ENCODE data around the gene ITGB8. TPM values are rescaled to one million over a fixed set of nuclear protein-coding genes. Genes with fewer than 3 reads are reported as not detected.

Gene ITGB8
- total and polyA plus RNA-seq, 8 donors, result 5.7 to 14.2 (median 6.8) TPM

- no peak for ATAC-seq
- DNase-seq, result no peak
- intact Hi-C loops (cut with DNase I), result no loop called here
- no peak for TF ChIP-seq CTCF (IDR thresholded peaks at IDR 0.05)
- H3K4me1 ChIP-seq, result no peaks in the 10 kb centered on the region
- no peaks in the 10 kb centered on the region for H3K9me3 ChIP-seq
- no peaks in the 10 kb centered on the region for H3K36me3 ChIP-seq
- no peak overlapping the region for H3K27ac ChIP-seq
- no peaks in the 10 kb centered on the region for H3K27me3 ChIP-seq
- H3K4me3 ChIP-seq, result no peak overlapping the region
Observed at GRCh38 chr7:20284771-20285143, 45.9 kb upstream of the ITGB8 start.

GRCh38 chr7:20287317-20287716 lies 43.4 kb upstream of the ITGB8 start:
- Histone ChIP-seq H3K27ac (no peak overlapping the region), H3K4me1 (no peaks in the 10 kb centered on the region), H3K27me3 (no peaks in the 10 kb centered on the region), H3K9me3 (no peaks in the 10 kb centered on the region), H3K36me3 (no peaks in the 10 kb centered on the region), H3K4me3 (no peak overlapping the region)
- intact Hi-C loops (cut with DNase I), result no loop called here
- no peak for DNase-seq
- no peak for TF ChIP-seq CTCF (IDR thresholded peaks at IDR 0.05)
- ATAC-seq, result no peak

GRCh38 chr7:20288036-20288435 lies 42.7 kb upstream of the ITGB8 start:
- no peak overlapping the region for H3K4me3 ChIP-seq
- no peaks in the 10 kb centered on the region for H3K36me3 ChIP-seq
- no peak for ATAC-seq
- TF ChIP-seq CTCF (IDR thresholded peaks at IDR 0.05), result no peak
- H3K27ac ChIP-seq, result no peak overlapping the region
- intact Hi-C loops (cut with DNase I), result no loop called here
- no peaks in the 10 kb centered on the region for H3K4me1 ChIP-seq
- H3K27me3 ChIP-seq, result no peaks in the 10 kb centered on the region
- DNase-seq, result no peak
- no peaks in the 10 kb centered on the region for H3K9me3 ChIP-seq

GRCh38 chr7:20290505-20291111 lies 40.1 kb upstream of the ITGB8 start:
- intact Hi-C loops (cut with DNase I), result no loop called here
- H3K36me3 ChIP-seq, result no peaks in the 10 kb centered on the region
- DNase-seq (no peak), ATAC-seq (no peak)
- no peaks in the 10 kb centered on the region for H3K4me1 ChIP-seq
- H3K27me3 ChIP-seq, result no peaks in the 10 kb centered on the region
- no peak overlapping the region for H3K4me3 ChIP-seq
- H3K27ac ChIP-seq, result no peak overlapping the region
- H3K9me3 ChIP-seq, result peaks cover 0 to 5% of the 10 kb centered on the region in 2 donors
- no peak for TF ChIP-seq CTCF (IDR thresholded peaks at IDR 0.05)

GRCh38 chr7:20293336-20293735 lies 37.4 kb upstream of the ITGB8 start:
- no peak for ATAC-seq
- Histone ChIP-seq H3K9me3 (peaks cover 0 to 5% of the 10 kb centered on the region in 2 donors), H3K4me1 (no peaks in the 10 kb centered on the region), H3K27me3 (no peaks in the 10 kb centered on the region), H3K27ac (no peak overlapping the region), H3K36me3 (no peaks in the 10 kb centered on the region), H3K4me3 (no peak overlapping the region)
- intact Hi-C loops (cut with DNase I), result no loop called here
- TF ChIP-seq CTCF (IDR thresholded peaks at IDR 0.05), result no peak
- no peak for DNase-seq

Data from left lung (tissue), 10 donors.